IPS DF 4.7 (cell line): ENCODE data around the gene ADGRV1.
"Not testable (repeated sequence)": the region's sequence is repeated elsewhere in the genome, so short reads cannot be mapped to it uniquely, and the experiment has no call there.

Experiments
- DNase-seq: peaks from one replicate; pipeline ENCODE4 v3.0.0-alpha.2; 2013; ENCODE audit warnings: low spot score; ENCODE audit errors: extremely low read depth

The ADGRV1 gene

DNA sequence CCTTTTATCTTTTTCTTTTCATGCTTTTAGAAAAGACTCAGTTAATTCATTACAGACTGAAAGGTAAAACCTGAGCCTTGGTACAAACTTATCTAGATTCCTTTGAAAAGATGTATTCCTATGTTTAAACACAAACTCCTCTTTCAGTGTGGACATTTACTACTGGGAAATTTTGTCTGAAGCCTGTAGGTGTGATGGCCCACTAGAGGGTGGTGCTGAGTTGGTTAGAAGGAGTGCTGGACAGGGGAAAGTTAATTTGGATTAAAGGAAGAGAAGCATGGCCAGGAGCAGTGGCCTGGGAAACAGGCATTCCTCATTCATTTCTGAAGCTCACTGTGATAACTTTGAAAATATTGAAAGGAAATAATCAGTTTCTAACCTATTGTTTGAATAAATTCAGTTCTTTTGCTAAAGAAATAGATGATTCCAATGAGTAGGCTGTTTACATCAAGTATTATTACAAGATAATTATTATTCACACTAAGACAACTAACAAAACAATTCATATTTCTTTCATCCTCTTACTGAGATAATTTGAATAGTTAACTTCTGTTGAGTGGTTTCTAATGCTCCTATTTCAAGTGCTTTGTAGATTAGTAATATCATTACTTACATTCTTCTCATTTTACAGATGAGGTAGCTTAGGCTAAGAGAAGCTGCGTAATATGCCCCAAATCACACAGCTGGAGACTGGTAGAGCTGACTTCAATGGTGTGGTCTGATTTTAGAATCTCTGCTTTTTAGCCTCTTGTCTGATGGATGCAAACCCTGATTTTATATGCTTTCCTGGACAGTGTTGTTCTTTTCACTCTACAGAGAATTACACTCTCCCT is 150.9 kb downstream of the ADGRV1 start:
- DNase-seq = peak; percentile 14

DNA sequence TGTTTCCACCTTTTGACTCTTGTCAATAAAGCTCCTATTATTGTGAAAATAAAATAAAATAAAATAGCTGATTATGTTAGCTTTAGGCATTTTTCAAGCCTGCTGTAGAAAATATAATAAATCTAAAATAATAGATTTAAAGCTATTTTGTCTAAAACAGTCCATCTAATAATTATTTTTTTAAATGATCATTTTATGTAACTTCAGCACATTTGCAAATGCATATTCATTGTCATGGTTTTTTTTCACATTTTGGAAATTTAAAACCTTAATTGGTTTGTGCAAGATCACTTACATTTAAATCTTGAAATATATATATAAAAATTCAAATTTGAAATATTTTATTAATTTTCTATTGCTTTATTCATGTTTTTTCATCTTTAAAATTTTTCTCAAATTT is 159.8 kb downstream of the ADGRV1 start:
- DNase-seq = no peak

DNA sequence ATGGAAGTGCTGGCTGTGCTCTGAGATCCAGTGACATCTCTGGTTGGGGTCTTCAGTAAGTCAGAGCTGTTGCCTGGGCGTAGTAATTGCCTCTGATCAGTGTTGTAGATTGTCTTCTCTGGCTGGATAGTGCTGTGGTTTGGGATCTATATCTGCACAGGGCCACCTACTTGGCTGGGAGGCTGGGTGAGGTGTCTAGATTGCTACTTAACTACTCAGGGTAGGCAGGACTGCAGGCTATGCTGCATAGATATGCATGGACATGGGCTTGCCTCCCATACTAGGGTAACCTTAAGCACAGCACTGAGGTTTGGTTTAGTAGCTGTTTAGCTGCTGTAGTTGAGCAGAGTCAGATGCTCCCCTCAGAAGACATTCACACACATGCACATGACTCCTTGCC is 181.0 kb downstream of the ADGRV1 start:
- DNase-seq = no peak

DNA sequence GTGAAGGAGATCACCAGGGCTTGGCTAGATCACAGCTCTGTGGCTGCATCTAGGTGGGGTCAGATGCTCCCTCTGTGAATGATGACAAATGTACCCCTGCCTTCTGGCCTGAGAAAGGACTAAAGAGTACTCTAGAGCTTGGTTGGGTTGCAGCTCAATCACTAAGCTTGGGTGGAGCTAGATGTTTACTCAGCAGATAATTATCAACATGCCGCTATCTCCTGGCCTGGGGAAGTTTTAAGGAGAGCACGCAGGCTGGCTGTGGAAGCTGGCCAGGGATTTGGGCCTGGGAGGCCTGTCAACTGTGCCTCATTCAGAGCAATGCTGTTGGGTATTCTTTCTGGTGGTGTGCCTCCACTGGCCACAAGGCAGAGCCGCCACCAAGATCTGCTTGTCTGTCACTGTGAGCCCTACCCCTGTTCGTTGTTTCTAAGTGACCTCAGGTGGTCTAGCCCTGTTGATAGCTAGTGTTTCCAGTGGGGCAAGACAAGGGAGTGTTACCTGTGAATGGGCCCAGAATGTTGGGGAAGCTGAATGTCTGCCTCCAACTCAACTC is 181.7 kb downstream of the ADGRV1 start:
- DNase-seq = no peak

DNA sequence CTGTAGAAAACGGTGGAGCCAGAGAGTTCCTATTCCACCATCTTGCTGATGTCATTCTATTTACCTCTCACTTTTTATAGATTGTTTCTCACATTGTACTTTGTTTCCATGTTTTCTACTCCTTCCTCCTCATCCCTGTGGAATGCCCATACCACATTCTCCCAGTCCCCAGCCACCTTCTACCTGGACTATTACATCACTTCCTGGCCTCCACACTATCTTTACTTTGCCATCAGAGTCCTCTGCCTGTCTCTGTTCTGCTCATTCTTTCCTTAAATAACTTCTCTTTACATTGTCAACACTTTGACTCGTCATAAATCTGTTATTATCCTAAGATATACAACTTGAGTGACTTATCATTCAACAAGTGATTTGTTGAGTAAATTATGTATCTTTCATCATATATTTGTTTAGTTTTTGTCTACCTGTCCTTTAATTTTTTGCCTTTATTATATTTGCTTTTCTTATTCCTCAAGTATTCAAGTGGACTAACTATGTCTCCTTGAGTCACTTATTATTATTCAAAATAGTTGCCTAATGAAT is 182.5 kb downstream of the ADGRV1 start:
- no peak for DNase-seq

DNA sequence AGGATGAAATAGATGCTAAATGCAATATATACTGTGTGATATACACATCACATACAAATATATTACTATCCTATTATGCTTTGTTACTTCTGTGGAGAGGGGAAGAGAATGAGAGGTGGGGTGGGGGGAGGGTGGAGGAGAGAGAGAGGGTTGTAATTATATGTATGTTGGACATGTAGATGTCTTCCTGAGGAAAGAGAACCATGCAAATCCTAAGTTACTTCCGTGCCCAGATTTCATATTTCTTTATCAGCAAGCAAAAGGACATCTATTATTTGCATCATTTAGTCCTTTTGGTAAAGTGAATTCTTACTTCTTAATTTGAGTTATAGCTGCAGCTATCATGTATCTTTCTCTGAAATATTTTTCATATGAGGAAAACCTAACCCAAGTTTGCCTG is 187.5 kb downstream of the ADGRV1 start:
- no peak for DNase-seq

DNA sequence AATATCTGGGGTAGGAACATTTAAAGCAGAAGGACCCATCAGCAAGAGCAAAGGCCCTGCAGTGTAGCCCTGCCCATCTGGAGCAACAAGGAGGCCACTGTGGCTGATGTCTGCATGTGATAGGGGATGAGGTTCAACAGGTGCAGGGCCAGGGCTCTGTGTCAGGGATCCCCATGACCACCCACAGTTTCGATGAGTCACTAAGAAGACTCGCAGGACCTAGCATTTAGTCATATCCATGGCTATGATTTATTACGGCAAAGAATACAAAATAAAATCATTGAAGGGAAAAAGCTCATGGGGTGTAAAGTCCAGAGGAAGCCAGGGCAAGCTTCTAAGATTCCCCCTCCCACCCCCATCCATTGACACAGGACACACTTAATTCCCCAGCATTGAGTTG is 188.6 kb downstream of the ADGRV1 start:
- DNase-seq = no peak

DNA sequence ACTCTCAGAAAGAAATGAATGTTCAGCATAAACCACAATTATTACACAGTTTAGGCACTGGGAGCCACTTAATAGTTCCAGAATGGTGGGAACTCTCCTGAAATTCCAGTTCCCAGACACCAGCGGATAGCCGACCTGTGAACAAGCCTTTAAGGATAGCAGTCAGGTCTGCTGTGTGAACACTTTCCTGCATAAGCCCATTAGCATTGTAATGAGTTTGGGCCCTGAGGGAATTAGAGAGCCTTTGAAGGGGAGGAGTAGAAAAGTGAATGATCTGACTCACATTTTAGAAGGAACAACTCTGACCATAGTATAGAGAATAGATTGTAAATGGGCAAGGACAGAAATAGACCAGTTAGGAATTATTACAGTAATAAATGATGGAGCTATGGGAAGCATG is 189.1 kb downstream of the ADGRV1 start:
- peak; percentile 3 for DNase-seq

DNA sequence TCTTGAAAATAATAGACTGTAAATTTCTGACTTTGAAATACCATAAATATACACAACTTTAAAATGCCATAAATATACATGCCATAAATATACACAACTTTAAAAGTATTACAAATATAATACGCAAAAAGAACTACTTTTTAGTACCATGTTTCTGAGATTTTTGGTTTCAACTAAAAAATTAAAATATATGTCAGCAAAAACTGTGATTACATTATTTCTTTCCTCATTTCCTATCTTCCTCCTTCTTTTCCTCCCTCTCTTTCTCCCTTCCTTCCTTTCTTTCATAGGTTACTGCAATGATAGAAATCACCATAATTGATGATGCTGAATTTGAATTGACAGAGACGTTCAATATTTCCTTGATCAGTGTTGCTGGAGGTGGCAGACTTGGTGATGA is 200.5 kb downstream of the ADGRV1 start:
- no peak for DNase-seq

DNA sequence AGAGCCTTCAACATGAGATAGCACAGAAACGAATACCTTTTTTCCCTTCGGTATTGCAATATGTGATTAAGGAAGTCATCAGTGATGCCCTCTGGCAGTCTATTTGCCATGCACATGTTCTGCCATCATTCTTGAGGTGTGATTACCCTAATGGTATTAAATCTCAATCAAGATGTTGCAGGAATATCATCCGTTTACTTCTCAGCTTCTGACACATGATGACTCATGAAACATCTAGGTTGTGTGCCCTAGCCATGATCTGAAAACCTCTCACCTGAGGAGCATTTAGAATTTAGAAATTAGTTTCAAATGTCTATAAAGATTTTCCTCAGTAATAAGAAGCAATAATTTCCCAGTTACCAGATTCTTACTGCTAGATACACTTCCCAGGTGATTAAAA is 209.1 kb downstream of the ADGRV1 start:
- DNase-seq = no peak

DNA sequence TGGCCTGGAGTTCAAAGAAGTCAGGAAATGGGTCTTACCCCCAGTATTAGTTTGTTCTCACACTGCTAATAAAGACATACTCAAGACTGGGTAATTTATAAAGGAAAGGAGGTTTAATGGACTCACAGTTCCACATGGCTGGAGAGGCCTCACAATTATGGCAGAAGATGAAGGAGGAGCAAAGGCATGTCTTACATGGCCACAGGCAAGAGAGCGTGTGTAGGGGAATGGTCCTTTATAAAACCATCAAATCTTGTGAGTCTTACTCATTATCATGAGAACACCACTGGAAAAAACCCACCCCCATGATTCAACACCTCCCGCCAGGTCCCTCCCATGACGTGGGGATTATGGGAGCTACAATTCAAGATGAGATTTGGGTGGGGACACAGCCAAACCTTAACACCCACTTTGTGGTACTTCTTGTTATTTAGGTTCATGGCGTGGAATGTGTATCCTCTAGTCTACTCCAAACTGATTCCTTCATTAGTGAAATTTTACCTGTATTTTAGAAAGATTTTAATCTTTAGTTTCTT is 211.5 kb downstream of the ADGRV1 start:
- DNase-seq = not testable (repeated sequence)

DNA sequence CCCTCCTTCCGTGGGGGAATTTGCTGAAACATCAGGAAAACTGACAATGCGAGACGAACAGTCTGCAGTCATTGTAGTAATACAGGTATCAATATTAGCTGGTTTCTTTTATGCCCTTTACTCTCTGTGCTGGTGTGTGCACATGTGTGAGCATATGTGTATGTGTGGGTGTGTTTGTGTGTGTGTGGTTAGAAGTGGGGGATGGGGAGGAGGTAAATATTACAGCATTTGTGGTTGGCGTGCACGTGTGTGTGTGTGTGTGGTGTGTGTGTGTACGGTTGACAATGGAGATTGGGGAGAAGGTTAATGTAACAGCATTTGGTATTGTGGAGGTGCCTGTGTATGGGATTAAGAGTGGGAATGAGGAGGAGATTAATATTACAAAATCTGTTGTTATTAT is 219.4 kb downstream of the ADGRV1 start:
- DNase-seq = no peak

DNA sequence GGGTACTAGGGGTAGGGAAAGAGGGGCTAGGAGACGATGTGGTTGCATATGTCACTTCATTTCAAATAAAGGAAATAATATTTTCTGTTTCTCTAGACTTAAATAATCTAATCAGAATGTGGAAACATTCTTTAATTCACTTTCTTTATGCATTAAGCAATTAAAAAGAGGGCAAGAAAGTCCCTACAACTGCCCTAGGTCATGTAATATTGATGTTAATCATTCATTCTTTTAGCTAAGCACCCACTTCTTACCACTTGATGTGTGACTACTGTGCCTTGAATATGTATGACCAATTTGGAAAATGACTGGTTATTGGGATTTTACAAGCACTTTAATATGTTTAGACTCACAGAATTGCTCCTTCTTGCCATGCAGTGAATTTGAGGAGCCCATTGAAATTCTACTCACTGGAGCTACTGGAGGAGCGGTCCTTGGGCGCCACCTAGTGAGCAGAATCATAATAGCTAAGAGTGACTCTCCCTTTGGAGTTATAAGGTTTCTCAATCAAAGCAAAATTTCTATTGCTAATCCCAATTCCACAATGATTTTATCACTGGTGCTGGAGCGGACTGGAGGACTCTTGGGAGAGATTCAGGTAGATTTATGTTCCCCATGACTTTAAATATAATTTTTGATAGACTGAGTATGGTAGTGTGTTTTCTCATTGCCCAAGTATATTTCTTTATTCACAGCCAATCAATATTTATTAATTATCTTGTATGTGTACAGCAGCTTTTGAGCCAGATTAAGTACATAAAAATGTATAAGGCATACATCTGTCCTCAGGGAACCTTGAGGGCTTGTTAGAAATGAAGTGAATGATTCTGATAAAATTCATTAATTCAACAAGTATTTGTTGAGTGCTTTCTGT is 225.1 kb downstream of the ADGRV1 start:
- peak; percentile 19 for DNase-seq

DNA sequence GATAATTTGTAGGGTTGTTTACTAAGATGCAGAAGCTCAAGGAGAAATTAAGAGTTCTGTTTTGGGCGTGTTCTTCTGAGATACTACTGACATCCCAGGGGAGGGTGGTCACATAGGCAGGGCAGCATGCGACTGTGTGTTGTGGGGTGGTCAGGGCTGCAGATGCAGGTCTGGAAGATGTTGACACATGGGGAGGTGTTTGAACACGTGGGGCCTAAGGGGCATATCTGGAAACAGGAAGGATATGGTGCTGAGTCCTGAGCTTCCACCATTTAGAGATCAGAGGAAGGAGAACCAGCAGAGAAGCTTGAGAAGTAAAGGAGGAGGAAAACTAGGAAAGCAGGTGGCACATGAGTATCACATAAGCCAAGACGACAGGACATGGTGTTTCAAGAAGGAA is 228.2 kb downstream of the ADGRV1 start:
- no peak for DNase-seq

DNA sequence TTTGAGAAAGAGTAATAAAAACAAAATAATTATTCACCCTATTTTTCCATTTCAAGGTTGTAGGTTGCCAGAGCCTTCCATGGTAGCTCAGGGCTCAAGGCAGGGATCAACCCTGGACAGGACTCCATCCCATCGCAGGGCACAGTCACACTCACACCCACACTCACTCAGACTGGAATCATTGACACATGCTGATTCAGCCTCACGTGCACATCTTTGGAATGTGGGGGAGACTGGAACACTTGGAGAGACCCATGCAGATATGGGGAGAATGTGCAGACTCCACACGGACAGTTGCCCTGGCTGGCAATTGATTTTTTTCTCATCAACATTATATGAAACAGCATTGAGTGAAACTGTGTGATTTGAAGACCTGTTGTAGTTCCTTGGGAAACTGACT is 234.1 kb downstream of the ADGRV1 start:
- DNase-seq = no peak

DNA sequence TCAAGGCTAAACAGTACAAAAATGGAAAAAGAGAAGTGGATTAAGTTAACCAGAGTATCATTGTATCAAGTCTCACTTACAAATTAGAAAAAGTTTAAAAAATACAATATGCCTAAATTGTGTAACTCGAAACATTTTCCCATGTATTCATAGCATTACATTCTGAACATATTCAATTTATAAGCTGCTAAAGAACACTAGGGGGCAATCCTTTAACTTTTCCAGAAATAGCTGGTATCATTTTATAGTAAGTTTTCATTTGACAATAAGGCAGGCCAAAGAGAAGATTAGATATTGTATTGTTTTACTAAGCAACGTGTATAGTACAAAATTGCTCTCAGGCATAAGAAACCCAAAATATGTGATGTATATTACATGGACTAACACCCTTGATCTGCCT is 234.6 kb downstream of the ADGRV1 start:
- DNase-seq = no peak

DNA sequence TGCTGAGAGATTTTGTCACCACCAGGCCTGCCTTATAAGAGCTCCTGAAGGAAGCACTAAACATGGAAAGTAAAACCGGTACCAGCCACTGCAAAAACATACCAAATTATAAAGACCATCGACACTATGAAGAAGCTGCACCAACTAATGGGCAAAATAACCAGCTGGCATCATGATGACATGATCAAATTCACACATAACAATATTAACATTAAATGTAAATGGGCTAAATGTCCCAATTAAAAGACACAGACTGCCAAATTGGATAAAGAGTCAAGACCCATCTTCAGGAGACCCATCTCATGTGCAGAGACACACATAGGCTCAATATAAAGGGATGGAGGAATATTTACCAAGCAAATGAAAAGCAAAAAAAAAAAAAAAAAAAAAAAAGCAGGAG is 238.3 kb downstream of the ADGRV1 start:
- DNase-seq = not testable (repeated sequence)

DNA sequence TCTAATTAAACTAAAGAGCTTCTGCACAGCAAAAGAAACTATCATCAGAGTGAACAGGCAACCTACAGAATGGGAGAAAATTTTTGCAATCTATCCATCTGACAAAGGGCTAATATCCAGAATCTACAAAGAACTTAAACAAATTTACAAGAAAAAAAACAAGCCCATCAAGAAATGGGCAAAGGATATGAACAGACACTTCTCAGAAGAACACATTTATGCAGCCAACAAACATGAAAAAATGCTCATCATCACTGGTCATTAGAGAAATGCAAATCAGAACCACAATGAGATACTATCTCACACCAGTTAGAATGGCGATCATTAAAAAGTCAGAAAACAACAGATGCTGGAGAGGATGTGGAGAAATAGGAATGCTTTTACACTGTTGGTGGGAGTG is 241.5 kb downstream of the ADGRV1 start:
- DNase-seq = not testable (repeated sequence)

DNA sequence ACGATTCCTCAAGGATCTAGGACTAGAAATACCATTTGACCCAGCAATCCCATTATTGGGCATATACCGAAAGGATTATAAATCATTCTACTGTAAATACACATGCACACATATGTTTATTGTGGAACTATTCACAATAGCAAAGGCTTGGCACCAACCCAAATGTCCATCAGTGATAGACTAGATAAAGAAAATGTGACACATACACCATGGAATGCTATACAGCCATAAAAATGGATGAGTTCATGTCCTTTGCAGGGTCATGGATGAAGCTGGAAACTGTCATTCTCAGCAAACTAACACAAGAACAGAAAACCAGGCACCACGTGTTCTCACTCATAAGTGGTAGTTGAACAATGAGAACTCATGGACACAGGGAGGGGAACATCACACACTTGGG is 241.9 kb downstream of the ADGRV1 start:
- DNase-seq = not testable (repeated sequence)

DNA sequence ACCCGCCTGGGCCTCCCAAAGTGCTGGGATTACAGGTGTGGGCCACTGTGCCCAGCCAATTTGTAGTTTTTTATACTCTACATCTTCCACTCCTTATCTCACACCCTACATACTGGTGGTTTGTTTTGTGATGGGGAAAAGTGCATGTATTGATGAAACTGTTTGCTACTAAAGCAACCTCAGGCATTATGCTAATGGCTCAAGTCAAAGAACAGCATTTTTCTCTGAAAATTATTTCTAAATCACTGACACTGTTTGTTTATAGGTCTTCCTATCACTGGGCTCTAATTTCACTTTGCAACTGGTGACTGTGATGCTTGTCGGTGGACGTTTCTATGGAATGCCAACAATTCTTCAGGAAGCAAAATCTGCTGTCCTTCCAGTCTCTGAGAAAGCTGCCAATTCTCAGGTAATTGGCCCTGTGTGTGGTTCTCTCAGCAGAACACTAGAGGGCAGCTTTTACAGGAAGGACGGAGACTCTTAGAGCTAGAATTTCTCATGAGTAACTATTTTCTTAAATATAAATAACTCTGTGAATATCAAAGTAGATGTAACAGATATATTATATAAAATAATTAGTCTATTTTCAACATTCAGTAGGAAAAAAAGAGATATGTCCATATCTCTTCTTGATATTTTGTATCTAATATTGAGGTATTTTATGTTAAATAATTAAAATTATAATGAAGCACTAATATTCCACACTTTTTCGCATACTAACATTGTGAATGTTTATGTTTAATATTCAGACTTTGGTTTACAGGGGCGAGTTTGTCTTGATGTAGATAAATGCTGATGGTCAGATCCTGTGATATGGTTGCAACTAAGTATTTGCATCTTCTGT is 244.1 kb downstream of the ADGRV1 start:
- DNase-seq = peak; percentile 33

DNA sequence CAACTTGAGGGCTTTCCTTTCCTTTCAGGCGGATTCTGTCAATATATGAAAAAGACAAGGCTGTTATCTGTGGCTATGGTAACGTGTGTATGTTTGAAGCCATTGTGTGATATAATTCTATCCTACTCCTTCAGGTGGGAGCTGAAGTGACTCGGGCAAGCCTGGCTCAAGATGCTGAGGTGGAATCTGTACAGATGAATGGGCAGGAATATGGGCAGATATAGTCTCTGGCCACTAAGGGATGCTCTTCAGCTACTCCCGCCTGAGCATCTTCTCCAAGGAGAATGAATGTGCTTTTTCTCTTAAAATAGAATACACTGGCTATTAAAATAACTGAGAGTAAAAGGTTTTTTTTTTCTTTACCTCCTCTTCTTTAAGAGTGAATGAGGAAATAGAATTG is 244.8 kb downstream of the ADGRV1 start:
- DNase-seq = no peak
